Stimulated activated CD4-positive, alpha-beta T cell treated with anti-CD3 and anti-CD28 coated beads, Interleukin-15, amount 100 ng/mL, for 1 hour (primary cell): ENCODE measurements around the gene SH3BP5L.

Experiments used
- DNase-seq, 2 donors: peaks; one replicate each; pipeline ENCODE4 v3.0.0-alpha.2; 2020; ENCODE audit warnings: low read depth in 1 of 2, low spot score in 1 of 2

SH3BP5L gene

DNA sequence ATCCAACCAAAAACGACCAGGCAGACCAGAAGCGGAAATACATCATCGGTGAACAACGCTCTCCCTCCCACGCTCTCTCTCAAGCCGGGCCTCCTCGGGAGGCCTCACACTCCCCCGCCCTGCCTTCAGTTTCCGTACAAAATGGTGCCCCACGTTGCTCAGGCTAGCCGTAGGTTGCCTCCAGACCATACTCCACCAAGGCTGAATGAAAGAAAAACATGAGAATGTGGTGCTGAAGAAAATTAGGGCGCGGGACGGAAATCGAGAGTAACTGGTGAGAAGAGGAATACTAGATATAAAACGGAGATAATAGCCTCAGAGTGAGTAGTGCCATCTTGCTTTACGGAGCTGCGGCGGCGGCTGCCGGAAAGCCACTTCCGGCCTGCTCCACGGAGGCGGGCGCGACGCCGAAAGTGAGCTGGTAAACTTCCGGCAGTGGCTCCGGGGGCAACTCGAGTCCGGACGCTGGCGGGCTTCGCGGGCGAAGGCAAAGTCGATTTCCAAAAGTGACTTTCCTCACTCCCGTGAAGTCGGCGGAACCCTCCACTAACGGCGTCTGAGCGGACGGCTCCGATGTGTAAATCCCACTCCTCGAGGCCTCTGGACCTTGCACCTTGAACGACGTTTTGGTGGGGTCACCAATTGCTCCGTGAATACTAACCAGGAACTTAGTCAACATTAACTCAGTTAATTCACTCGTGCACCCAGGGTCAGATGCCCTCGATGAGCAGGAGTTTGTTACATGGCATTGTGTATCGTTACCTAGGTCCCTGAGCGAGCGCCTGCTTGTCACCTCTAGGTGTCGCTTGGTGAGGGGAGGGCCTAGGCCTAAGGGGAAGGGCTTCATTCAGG lies at the start of gene SH3BP5L:
Gene SH3BP5L, minus strand, starts transcription at position 7 of the 852 bp plus-strand sequence. CDS start 980 bp downstream, outside the sequence.
- peak; percentile 75 for DNase-seq

DNA sequence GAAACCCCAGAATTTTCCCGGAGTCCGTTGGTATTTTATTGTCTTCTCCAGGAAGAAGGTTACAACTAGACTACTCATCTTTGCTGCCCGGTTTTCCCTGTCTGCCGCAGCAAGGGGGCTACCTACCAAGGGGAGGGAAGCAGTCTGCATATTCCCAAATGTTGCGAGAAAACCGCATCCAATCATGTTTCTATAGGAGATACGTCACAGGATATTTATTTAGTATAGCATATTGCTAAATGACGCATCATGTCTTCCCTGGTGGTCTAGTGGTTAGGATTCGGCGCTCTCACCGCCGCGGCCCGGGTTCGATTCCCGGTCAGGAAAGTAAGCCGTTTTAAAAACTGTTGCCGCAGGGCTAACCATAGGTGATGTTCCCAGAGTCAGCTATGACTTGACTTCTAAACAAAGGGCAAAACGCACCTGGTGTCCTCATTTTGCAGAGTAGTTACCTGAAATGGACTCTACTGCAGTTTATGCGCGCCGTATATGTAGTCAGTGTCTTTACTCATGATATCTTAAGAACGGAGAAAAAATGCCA lies 48.3 kb upstream of the SH3BP5L start:
- DNase-seq = peak; percentile 76 to 79

GRCh38 chr1:248873409-248873992 lies 47.8 kb upstream of the SH3BP5L start:
- DNase-seq = peak; percentile 89 to 93

DNA sequence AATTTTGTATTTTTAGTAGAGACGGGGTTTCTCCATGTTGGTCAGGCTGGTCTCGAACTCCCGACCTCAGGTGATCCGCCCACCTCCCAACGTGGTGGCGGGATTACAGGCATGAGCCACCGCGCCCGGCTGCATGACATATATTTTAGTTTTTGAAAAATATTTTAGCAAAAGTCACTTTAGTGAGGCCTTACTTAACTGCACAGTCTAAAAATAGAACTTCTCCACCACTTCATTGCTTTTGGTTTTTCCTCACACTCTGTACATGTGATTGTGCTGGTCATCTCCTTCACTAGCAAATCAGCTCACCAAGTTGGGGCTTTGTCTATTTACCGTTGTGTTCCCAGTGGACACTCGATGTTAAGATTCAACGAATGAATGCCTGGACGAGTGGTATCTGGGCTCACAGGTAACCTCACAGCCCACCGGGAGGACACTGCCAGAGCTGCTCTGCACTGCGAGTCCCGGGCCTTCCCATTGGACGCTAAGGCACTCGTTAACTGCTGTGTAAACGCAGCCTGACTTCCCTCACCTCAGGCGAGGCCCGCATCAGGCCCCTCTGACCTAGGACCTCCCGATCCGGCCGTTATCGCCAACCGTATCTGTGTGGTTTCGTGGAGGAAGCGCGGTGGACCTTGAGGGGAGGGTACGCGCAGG lies 47.2 kb upstream of the SH3BP5L start:
- peak in 1 of 2 donors; percentile 46 for DNase-seq

DNA sequence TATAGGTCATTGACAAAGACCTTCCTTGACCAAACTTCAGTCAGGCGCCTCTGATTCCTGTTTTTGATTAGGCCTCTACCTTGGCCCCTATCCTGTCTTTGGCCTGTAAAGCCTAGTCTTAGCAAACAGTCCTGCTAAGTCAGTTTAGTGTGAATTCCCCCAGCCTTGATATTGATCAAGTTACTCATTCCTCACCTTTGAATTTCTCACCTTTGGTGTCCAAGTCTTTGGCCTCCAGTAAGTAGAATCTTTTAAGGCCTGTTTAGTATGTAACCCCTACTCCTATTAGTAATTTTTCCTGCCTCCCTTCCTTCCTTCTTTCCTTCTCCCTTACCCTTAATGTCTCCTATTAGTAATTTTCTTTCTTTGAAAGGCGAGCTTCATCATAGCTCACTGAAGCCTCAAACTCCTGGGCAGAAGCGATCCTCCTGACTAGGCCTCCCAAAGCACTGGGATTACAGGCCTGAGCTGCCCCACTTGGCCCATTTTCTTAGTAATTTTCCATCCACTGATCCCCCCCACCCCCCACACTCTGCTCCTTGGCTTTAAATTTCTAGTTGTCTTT lies 46.2 kb upstream of the SH3BP5L start:
- DNase-seq = no peak

DNA sequence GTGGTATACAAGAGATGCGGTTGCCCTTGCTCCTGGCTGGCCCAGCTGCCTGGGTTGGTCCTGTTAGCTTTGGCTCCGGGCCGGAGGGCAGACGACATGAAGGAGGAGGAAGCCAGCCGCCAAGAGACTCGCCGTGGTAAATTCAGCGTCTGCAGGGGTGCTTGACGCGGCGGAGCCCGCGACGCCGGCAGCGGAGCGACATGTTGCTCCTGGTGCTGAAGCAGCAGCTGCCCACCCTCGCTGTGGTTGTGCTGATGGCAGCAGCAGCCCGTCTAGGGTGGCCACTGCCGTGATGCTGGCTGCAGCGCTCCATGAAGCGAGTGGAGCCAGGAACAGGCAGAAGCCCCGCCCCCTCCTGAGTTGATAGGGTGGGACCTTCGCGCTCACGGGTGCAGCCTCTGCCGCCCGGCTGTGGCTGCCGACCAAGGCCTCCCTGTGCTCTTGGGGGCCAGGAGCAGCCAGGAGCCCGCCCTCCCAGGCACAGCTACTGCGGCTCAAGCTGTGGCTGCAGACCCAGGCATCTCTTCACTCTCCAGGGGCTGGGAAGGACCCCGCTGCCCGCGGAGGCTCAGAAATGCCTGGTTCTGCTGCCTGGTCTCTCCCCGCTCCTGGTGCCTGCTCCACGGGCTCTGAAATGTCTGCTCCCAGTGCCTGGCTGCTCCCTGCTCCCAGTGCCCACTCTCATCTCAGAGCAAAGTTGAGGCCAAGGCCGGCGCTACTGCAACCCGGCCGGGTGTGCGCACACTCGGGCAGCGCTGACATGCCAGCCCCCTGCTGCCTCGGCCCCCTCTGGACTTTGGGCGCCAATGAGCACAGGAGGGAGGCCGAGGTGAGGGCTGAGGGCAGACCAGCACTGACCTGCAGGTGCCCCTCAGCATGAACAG lies 37.5 kb upstream of the SH3BP5L start:
- DNase-seq = peak; percentile 63 to 67

DNA sequence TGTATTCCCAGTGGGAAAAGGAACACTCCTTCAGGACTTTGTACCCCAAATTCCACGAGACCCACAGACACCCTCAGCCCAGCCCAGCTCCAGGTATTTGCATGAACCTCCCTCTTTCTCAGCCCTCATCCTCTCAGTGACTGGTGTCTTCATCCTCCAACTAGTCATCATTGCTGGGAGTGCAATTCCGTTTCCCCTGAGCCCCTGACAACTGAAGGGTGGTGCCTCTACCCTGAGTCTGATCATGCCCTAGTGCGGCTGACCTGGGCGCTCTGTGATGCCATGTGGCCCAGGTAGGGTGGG lies 36.9 kb upstream of the SH3BP5L start:
- DNase-seq = no peak

DNA sequence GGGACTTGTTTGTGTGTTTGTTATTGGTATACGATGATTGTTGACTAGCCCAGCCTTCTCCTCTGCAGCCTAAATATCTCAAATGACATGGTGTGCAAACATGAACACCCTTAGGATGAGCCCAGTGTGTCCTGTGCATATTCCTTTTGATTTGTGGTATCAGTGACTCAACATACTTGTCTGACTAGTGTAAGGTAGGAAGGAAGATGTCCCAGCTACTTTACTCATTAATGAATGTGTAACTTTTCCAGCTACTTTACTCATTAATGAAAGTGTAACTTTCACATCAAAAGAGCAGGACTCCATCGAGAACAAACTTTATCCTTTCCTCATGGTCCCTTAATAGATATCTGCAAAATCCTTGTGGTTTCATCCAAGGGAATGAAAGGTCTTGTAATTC lies 35.9 kb upstream of the SH3BP5L start:
- no peak for DNase-seq

DNA sequence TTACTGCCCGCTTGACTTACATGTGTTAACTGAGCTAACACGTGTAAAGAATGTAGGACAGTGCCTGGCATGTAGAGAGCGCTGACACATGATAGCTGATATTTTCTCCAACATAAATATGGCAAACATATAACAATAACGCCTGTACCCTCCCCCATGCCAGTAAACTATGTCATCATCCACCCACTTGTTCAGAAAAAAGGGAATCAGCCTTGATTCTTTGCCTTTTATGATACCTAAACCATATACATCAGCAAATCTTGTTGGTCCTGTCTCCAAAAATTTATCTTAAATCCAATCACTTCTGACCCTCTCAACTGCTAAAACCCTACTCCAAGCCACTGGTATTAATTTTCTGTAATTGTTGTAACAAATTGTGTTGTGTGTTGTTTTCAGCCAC lies 34.3 kb upstream of the SH3BP5L start:
- no peak for DNase-seq

DNA sequence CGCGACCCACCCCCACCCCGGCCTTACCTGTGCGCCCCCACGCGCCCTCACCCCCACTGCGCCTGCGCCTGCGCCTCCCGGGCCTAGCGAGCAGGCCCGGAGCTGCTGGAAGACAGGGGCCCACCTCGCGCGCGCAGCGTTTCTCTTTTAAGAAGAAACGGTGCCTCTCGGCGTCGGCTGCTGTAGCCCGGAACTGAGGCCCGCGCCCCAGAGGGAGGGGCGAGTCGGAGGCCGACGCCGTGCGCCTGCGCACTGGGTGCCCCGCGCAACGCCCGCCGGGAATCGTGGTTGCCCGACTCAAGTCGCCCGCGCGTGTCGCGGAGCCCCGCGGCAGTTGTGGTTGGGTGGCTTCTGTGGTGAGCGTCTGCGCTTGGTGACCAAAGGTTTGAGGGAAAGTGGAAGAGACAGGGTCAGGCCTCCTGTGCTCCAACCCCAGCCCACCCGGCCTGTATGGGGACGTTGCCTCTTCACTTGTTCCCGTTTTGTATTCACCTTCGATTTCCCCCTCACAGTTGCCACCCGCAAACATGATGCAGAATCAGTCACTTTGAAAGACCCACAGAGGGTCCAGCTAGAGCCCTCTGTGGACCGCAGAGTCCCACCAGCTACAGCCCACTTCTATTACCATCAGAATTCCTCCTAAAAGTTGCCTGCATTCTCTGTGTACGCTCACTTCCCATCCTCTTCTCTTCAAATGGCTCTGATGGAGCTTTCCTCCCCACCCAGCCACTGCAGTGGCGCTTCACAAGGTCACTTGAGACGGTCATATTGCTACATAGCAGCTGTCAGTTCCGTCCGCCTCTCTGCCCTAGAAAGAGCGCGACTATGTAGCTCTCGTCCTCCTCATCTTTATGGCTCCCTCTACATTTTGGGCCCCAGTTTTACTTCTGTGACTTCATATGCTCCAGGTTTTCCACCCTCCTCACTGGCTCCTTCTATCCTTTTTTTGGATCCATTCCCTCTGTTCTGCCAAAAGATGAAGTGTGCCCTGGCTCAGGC lies 33.5 kb upstream of the SH3BP5L start, which contains the start of gene ZNF692:
Gene ZNF692, minus strand, starts transcription at position 195 of the 999 bp plus-strand sequence. CDS start 776 bp downstream, outside the sequence.
- peak; percentile 92 to 93 for DNase-seq

DNA sequence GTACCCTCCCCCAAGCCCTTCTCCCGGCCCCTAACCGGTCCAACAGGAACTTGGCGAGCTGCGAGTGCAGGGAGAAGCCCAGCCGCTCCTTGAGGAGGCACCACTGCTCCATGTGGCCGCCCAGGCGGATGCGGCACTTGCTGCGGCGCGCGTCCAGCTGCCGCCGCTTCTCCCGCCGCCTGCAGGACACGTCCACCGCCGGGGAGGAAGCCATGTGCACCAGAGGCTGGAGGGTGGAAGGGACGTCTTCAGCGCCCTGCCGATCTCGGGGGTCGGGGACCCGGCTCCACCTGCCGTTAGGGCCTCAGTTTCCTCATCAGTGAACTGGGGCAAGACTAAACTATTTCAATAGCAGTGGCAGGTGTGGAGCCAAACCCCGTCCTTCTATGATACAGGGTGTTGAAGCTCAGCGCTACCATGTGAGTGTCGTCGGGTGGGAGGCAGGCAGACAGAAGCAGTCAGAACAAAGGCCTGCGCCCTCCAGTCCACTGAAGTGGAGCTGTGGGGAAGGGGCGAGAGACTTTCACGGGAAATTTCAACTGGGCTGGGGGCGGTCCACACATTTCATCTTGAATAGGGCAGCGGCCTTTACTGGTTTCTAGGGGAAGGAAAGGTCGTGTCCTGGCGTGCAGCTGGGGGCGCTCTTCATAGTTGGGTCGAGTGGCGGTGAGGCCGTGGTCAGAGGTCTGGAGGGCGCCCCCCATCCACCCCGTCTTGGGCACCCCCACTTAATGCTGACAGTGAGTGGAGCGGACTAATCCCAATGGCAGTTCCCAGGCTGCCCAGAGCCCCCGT lies 32.6 kb upstream of the SH3BP5L start:
- no peak for DNase-seq

DNA sequence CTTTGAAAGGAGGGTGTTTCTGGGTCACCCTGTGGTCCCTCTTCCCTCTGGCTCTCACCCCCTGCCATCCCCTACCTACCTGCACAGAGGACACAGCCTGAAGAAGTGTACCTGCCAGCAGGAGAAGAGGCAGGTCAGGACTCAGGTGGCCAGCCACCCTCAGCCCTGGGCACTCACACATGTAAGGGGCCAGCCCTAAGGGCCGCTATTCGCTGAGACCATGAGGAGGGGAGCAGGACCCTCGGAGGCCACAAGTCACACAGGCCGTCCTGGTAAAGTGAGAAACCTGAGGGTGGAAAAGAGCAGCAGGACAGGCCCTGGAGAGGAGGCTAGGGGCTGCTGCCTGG lies 32.0 kb upstream of the SH3BP5L start:
- no peak for DNase-seq

GRCh38 chr1:248857201-248857600 lies 31.5 kb upstream of the SH3BP5L start:
- no peak for DNase-seq

DNA sequence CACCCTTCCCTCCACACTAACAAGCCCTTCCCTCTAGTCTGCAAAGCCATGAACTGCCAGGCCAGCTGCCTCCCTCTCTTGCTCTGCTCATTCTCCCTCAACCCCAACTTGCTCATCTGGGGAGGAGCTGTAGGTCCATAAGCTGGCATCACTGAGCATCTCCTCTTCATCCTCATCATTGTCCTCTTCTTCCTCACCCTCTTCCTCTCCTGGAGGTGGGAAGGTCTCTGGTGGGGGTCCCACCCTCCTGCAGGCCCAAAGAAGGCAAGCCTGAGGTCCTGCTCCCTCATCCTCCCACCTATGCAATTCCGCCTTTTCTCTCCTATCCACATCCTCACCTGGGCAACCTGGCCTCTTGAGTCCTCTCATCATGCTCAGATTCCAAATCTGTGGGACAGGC lies 30.5 kb upstream of the SH3BP5L start:
- no peak for DNase-seq

DNA sequence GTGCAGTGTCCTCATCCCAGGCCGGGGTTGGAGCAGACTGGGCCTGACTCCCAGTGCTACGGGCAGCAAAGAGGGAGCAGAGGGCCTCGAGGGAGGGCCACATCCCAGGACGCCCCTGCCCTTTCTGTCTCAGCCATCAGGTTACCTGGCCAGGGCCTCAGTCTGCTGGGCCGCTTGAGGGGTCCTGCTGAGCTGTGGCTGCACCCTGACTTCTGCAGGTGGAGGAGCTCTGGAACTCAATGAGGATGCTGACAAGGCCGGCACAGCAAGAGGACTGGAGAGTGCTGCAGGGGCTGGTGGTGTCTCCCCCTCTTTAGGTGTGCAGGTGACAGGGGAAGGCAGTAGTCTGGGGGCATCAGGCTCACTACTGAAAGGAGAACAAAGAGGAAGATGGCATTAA lies 29.9 kb upstream of the SH3BP5L start:
- no peak for DNase-seq

DNA sequence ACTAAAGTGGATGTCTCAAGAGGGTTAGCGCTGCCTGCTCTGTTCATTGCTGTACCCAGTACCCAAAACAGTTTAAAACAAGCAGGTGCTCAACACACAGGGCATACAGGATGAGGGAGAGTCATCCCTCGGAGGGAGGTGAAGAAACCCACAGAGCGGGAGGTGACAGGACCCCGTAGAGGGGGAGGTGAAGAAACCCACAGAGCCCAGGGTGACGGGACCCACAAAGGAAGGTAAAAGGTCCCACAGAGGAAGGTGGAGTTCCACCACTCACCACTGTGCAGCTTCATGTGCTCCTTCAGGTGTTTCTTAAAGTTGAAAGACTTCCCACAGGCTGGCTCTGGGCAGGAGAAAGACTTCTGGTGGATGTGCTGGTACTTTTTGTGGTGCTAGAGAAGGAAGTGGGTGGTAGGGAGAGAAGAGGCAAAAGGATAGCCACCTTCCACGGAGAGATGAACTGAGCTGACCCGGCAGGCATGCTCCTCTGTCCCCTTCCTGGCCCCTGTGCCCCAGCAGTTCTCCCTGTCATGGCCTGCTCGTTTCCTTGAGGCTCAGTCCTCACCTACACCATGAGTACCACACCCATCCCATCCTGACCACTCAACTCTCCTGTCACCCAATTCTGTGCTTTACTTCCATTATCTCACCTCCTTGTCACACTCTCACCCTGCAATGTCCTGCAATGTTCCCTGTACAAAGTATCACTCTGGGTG lies 28.1 kb upstream of the SH3BP5L start:
- DNase-seq = no peak

- no peak for DNase-seq
These were observed 27.0 kb upstream of the SH3BP5L start for GRCh38 chr1:248852481-248853405.
